PFSK-1 (cell line): ENCODE measurements around the gene PTCRA.

Source experiments
- POLR2AphosphoS5 ChIP-seq: IDR thresholded peaks from 2 replicates; pipeline ENCODE4 v1.6.1; 2012; ENCODE audit warnings: low read depth, mild to moderate bottlenecking, control low read depth, low read length, moderate library complexity
- TAF1 ChIP-seq: IDR thresholded peaks from 2 replicates; pipeline ENCODE4 v1.6.1; 2012; ENCODE audit warnings: low read length, control low read depth, borderline replicate concordance; ENCODE audit not compliant: insufficient read depth
- TF ChIP-seq, protein P1 (sequence below), 2 experiments: IDR thresholded peaks; 2 replicates each; pipeline versions ENCODE4 v1.6.1 to v1.8.0; 2011 to 2012; ENCODE audit warnings: low read depth in 2 of 2, low read length in 2 of 2, control low read depth in 1 of 2, inconsistent platforms in 1 of 2, mild to moderate bottlenecking in 1 of 2, moderate library complexity in 1 of 2; ENCODE audit not compliant: insufficient read depth in 1 of 2

DNA sequence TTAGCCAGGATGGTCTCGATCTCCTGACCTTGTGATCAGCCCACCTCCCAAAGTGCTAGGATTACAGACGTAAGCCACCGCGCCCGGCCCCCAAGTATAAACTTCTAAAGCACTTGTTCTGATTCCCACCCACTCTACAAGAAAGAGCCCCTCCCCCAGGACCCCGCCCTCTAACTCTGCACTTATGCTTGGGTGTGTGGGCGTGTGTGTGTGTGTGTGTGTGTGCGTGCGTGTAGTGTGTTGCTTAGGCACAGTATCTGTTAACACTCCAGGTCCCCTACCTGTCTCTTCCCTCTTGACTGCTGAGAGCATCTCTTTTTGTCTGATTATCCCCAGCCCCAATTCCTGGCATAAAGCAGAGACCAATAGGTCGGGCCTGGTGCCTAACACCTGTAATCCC is 6.0 kb upstream of the PTCRA start:
- TF ChIP-seq POLR2AphosphoS5 (no peak), TAF1 (no peak)
- TF ChIP-seq, protein P1, sequence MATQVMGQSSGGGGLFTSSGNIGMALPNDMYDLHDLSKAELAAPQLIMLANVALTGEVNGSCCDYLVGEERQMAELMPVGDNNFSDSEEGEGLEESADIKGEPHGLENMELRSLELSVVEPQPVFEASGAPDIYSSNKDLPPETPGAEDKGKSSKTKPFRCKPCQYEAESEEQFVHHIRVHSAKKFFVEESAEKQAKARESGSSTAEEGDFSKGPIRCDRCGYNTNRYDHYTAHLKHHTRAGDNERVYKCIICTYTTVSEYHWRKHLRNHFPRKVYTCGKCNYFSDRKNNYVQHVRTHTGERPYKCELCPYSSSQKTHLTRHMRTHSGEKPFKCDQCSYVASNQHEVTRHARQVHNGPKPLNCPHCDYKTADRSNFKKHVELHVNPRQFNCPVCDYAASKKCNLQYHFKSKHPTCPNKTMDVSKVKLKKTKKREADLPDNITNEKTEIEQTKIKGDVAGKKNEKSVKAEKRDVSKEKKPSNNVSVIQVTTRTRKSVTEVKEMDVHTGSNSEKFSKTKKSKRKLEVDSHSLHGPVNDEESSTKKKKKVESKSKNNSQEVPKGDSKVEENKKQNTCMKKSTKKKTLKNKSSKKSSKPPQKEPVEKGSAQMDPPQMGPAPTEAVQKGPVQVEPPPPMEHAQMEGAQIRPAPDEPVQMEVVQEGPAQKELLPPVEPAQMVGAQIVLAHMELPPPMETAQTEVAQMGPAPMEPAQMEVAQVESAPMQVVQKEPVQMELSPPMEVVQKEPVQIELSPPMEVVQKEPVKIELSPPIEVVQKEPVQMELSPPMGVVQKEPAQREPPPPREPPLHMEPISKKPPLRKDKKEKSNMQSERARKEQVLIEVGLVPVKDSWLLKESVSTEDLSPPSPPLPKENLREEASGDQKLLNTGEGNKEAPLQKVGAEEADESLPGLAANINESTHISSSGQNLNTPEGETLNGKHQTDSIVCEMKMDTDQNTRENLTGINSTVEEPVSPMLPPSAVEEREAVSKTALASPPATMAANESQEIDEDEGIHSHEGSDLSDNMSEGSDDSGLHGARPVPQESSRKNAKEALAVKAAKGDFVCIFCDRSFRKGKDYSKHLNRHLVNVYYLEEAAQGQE (IDR thresholded peaks at IDR 0.05; ENCODE audit: insufficient read depth in 1 of 2, low read depth in 2 of 2, low read length in 2 of 2): no peak
